GM19193 (cell line): ENCODE measurements around the gene ISYNA1.

Experiments
- POLR2A ChIP-seq: IDR thresholded peaks from 4 replicates; pipeline ENCODE4 v1.6.1; 2011; ENCODE audit not compliant: insufficient read depth, insufficient read length; ENCODE audit errors: extremely low read depth

The ISYNA1 gene

DNA sequence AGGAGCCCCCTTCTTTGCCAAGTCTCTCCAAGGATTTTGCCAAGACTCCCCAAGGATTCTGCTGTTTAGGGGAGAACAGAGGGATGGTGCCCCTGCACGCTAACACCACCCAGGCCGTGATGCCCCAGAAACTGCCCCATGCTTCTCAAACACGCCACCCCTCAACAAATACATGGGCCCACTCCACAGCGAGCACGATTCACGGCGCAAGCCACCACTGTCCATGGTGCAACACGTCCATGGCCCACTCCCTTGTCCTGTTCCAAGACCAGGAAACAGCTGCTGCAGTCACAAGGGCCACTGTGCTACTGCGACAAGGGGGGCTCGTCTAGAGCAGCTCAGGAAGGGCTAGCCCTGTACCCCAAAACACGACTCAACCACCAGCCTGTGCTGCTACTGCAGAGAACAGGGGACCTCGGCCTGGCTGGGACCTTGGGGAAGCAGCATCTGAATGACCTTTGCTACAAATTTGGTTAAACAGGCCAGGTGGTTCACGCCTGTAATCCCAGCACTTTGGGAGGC lies 36.5 kb upstream of the ISYNA1 start:
- no peak for TF ChIP-seq POLR2A

DNA sequence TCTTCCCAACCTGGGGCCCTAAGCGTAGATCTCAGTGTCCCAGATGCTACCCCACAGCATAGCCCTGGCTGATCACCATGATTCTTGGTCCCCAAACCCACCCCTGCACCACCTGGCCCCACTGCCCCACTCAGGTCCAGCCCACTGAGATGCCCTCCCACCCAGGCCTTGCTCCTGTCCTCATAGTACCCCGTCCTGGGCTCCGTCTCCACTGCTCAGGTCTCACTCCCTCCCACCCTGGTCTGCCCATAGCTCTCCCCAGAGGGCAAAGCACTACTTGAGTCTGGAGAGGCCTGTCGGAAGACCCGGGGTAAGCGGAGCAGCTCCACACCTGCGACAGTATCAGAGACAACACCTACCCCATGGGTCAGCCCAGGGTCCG lies 35.8 kb upstream of the ISYNA1 start:
- TF ChIP-seq POLR2A = no peak

DNA sequence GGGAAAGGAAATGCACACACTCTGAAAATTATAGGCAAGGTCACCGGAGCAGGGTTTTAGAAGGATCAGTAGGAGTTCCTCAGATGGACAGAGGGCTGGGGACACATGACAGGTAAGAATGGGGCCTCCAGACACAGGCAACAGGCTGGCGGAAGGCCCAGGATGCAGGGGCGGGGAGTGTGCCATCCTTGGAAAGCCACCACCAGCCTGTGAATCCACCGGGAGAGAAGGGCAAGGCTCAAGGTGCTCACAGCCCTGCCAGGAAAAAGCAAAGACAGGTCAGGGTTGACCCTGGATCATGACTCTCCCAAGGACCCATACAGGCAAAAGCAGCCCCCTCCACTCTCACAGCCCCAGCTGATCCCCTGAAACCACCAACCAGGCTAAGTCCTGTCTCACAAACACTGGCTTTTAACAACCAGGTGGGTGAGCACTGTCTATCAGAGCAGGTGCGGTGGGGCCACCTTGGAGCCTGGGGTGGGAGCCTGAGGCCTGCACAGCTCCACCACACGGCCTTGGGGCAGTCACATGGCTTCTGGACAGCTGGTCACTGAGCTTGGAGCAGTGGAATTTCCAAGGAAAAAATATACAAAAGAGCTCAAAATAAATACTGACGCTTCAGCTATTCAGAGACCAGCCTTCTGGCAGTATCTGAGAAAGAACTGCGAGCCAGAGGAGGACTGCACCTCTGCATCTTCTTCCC lies 35.2 kb upstream of the ISYNA1 start:
- TF ChIP-seq POLR2A = no peak

DNA sequence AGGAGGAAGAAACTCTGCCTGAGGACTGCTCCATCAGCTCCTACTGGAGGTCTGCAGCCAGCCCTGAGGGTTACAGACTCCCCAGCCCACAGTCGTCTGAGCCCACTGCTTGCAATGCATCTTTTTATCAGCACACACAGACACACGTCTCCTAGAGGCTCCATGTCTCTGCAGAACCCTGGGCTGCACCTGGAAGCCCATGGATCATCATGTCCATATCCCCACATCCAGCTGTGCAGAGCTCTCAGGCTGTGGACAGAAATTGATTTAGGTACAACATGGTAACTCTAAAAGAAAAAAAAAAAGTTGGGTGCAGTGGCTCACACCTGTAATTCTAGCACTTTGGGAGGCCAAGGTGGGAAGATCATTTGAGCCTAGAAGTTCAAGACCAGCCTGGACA lies 32.9 kb upstream of the ISYNA1 start:
- TF ChIP-seq POLR2A = no peak

DNA sequence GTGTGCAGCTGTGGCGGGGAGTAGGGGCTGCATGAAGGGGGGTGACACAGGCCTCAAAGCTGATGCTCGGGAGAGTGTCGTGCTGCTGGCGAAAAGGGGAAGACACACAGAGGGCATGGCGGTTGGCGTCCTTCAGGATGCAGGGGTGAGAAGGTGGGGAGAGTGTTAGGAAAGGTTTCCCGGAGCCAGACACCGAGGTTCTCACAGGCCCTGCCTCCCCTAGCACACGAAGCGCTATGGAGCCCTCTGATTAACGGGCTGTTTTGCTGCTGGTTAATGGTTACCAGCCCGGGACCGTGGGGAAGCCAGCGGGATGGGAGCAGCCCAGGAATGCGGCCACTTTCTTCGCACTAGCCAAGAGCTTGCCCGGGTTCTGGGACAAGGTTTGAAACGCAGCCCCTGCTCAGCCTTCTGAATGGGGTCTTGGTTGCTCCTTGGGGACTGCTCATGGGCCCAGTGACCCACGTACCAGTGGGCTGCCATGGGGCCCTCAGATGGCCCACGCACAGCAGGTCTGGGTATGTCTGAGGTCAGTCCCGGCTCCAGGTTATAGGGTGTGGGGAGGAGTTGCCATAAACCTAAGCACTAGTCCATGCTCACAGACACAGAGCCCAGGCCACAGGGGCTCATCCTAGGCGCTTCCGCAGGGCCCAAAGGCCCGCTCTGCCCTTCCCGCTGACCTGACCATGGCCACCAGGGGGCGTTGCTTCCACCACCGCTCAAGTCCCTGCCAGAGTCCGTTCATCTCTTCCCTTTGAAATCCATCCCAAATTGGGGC lies 31.3 kb upstream of the ISYNA1 start:
- no peak for TF ChIP-seq POLR2A

DNA sequence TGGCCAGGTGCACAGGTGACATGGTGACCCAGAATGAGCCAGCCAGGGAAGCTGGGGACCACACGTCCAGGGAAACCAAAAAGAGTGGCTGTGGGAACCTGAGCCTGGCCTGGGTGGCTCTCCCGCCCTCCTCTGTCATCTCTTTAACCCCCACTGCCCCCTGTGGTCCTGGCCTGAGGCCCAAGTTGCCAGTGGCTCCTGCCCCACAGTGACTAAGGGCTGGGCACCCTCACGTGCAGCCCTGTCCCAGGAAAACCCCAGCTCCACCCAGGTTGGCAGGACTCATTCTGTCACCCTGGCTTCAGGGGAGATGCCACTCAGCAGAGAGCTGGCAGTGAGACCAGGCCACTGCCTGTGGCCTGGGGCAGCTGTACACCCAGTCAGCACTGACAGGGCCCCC lies 30.6 kb upstream of the ISYNA1 start:
- TF ChIP-seq POLR2A = no peak

DNA sequence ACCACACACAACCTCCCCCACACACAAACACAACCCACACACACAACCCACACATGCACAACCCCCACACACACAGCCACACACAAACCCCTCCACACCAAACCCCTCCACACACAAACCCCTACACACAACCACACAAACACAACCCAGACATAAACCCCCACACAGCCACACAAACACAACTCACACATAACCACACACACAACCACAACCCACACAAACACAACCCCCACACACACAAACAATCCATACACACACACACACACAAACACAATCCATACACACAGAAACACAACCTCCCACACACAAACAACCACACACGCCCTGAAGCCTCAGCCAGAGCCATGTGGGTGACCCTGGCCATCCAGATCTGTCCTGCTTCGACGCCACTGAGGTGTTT lies 30.0 kb upstream of the ISYNA1 start:
- no peak for TF ChIP-seq POLR2A

DNA sequence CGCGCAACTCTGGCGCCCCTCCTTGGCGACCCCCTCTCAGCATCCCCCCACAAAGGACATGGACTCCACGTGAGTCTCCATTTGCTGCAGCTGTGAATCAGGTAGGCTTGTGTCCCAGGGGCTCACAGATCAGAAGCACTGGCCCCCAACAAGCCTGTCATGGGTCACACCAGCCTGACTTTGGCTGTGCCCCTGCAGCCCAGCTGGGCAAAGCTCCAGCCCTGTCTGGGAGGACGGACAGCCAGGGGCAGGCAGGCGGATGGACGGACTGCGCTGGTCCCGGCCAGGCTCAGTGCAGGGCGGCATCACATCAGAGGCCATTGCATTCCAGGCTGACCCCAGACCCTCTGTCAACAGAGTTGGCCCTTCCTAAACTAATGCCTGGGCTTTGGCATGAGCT lies 28.4 kb upstream of the ISYNA1 start:
- no peak for TF ChIP-seq POLR2A

DNA sequence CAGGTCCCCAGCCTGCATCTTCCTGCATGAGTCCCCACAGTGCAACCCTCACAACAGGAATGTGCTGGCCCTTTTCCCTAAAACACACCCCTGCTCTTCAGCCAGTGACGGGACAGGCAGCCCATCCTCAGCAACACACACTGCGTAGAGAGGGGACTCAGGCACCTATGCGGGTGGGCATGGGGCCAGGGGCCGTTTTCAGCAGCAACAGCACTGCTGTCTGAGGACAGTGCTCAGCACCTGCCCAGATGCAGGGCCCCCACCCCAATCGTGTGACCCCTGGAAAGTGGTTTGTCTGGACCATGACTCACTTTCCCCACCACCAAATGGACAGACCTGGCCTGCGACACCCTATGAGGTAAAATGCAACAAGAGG lies 28.0 kb upstream of the ISYNA1 start:
- no peak for TF ChIP-seq POLR2A

DNA sequence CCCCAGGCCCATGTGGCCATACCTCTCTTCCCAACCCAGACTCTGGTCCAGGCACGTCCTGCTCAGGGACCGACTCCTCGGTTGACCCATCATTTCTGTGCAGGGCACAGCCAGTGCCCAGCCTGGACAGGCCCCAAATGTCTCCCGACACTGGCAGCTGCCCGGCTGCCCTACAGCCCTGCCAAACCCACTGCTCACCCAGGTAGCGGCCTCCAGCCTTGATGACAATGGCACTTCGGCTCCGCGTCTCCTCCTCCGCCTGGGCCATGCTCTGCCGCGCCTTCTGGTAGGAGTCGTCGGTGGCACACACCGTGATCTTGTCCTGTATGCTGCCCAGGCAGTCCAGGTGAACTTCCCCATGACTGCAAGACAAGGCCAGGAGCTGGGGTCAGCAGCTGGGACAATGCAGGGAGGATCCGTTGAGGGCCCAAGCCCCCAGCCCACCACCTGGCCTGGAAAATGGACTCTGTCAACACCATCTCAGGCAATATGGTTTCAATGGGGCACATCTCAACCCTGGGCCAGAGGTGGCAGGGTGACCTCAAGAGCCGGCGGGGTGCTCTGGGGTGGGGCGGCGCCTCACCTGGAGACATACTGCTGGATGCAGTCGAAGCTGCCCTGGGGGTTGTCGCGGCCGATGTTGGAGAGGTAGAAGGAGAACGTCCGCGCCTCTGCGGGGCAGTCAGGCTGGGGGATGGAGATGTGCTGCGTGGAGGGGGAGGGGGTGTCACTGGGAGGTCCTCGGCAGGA lies 27.5 kb upstream of the ISYNA1 start:
- no peak for TF ChIP-seq POLR2A

DNA sequence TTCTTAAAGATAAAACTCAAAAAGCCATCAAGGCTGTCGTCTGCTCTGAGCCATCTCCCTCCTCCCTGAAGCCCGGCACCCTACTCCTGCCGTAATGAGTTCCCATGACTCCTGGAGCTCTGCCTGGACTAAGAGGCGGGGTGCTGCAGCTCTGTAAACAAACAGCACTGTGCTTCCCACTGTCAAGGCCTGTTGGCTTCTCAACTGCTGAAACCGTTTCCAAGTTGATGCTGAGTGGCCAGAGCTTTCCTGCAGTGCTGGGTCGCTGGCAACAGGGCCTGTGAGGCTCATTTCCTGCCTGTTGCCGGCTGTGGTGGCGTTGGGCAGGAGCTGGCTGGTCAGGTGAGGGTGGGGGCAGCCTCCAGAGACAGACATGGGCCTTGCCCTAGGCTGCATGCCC lies 26.7 kb upstream of the ISYNA1 start:
- no peak for TF ChIP-seq POLR2A

DNA sequence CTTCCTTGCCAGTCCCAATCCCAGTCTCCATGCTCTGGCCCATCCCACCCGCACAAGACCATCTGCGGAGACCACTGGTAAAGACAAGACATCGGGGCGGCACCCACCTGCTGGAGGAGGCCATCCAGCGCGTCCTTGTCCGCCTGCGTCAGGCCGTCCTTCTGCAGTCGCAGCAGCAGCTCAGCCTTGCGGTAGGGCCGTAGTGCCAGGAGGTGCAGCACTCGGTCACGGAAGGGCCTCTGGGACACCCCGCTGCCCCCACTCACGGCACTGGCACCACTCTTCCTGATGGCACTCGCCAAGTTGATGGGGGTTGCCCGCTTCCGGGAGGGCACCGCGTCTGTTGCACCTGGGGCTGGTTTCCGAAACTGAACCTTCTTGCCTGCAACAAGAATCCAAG lies 23.5 kb upstream of the ISYNA1 start:
- no peak for TF ChIP-seq POLR2A

DNA sequence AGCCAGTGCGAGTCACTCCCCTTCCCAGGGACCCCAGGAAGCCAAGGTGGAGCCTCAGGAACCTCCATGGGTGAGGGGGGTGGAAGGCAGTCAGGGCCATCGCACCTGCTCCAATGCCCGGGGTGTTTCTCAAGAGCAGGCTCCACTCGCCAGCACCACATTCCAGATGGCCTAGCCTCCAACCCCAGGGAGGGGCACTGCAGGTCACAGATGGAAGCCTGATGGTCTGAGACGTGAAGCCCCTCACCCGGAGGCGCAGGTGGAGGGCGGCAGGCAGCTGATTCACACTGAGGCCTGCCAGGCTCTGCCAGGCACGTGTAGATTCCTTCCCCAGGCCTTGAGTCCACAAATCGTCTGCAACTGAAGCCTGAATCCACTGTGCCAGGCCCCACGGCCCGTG lies 23.0 kb upstream of the ISYNA1 start:
- TF ChIP-seq POLR2A = no peak

DNA sequence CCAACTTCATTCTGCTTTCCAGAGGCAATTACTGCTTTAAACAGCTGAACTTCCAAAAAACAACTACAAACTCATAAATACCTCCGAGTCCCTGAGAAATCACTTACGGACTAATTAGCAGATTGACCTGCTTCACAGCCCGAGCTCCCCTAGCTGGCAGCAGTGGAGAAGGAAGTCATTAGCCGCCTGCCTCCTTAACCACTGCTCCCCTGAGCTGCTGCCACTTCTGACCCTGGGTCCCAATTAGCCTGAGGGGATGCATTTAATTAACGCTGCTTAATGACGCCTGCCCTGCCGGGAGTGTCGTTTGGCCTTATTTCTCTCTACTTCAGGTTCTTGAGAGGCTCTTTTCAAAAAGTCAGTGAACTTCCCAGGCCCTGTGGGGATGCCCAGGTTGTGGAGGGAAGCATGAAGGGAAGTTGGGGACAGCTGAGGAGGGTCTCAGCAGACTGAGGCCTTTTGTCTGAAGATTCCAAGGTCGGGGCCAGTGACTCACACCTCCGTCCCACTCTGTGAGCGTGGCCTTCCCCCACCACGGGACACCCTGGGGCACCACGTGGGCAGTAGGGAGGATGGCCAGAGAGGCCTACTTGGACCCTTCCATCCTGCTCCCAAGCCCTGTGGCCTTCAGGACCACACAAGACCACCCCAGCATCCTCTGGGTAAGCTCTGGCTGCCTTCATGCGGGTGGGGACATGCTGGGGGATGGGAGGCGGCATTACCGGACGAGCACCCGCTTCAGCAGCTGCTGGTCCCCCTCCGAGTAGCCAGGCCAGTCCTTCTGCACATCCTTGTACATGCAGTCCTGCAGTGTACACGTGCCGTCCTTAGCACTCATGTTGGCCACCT lies 19.8 kb upstream of the ISYNA1 start:
- no peak for TF ChIP-seq POLR2A

DNA sequence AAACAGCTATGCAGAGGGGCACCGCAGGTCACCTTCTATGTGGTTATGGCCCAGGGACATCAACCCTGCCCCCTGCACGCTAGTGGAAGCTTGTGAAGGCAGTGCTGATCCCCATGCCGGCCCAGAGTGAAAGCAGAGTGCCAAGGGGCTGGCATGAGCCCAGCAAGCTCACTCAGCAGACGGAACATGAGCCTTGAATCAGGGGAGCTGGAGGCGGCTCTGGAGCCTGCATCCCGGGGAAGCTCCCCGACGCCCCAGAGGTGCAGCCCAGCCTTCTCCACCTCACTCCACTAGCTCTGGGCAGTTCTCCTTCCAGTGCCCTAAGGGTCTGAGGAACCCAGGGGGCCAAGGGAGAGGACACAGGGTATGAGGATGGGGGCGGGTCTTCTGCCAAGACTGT lies 19.0 kb upstream of the ISYNA1 start:
- no peak for TF ChIP-seq POLR2A
